Liver (tissue), 9 donors: ENCODE results near the gene TECPR1. TPM values are rescaled to one million over a fixed set of nuclear protein-coding genes. Genes with fewer than 3 reads are reported as not detected.
A peak's percentile ranks its signal among the peaks of the same experiment; 100 is the strongest.

Source experiments
- DNase-seq: peaks from one replicate; pipeline ENCODE4 v3.0.0-alpha.2; 2017; ENCODE audit warnings: low spot score
- H3K27ac ChIP-seq, 2 donors: one replicate each; pipeline ENCODE4 v1.7.0; 2013; ENCODE audit warnings: inconsistent platforms in 2 of 2, low read length in 2 of 2, control low read depth in 1 of 2, low read depth in 1 of 2, mild to moderate bottlenecking in 1 of 2
- H3K27me3 ChIP-seq, 4 donors: one replicate each; pipeline versions ENCODE4 v1.6.1 to v1.7.0; 2013; ENCODE audit warnings: low read length in 3 of 4, inconsistent platforms in 1 of 4, mild to moderate bottlenecking in 1 of 4, moderate library complexity in 1 of 4; ENCODE audit not compliant: control insufficient read depth in 4 of 4, insufficient read depth in 4 of 4
- H3K36me3 ChIP-seq, 4 donors: one replicate each; pipeline versions ENCODE4 v1.6.1 to v1.7.0; 2013; ENCODE audit warnings: low read length in 3 of 4, mild to moderate bottlenecking in 3 of 4, low read depth in 1 of 4, moderate library complexity in 1 of 4; ENCODE audit not compliant: control insufficient read depth in 4 of 4, insufficient read depth in 3 of 4
- H3K4me1 ChIP-seq, 4 donors: one replicate each; pipeline versions ENCODE4 v1.6.1 to v1.7.0; 2013; ENCODE audit warnings: low read length in 3 of 4, mild to moderate bottlenecking in 3 of 4, moderate library complexity in 1 of 4; ENCODE audit not compliant: control insufficient read depth in 4 of 4, insufficient read depth in 4 of 4
- H3K4me3 ChIP-seq, 3 donors: one replicate each; pipeline versions ENCODE4 v1.6.1 to v1.7.0; 2013; ENCODE audit warnings: low read length in 3 of 3, control low read depth in 1 of 3, low read depth in 1 of 3, mild to moderate bottlenecking in 1 of 3
- H3K9ac ChIP-seq, 2 donors: one replicate each; pipeline ENCODE4 v1.7.0; 2013; ENCODE audit warnings: low read length in 2 of 2, mild to moderate bottlenecking in 2 of 2, moderate library complexity in 2 of 2, control low read depth in 1 of 2, low read depth in 1 of 2
- H3K9me3 ChIP-seq, 4 donors: one replicate each; pipeline versions ENCODE4 v1.6.1 to v1.7.0; 2013; ENCODE audit warnings: low read length in 3 of 4; ENCODE audit not compliant: control insufficient read depth in 4 of 4
- ATF3 ChIP-seq: IDR thresholded peaks from 2 replicates; pipeline ENCODE4 v1.6.1; 2016; ENCODE audit warnings: antibody characterized with exemption
- CTCF ChIP-seq: fragments of 150-350 bp; IDR thresholded peaks from 2 replicates; pipeline ENCODE4 v1.5.1; 2017; ENCODE audit warnings: improper control_type of control experiment, low read depth, low read length; ENCODE audit not compliant: missing input control
- EGR1 ChIP-seq, 2 donors: IDR thresholded peaks; 2 replicates each; pipeline ENCODE4 v1.6.1; 2016 to 2018; ENCODE audit warnings: antibody characterized with exemption in 2 of 2, low read depth in 2 of 2
- FOXA1 ChIP-seq: IDR thresholded peaks from 2 replicates; pipeline ENCODE4 v1.6.1; 2016; ENCODE audit warnings: antibody characterized with exemption
- FOXA2 ChIP-seq: IDR thresholded peaks from 2 replicates; pipeline ENCODE4 v1.6.1; 2016; ENCODE audit warnings: antibody characterized with exemption
- HNF4A ChIP-seq, 2 donors: conservative IDR thresholded peaks; 2 replicates each; pipeline ENCODE4 v1.6.1; 2016; ENCODE audit warnings: antibody characterized with exemption in 2 of 2, mild to moderate bottlenecking in 2 of 2
- JUND ChIP-seq, 2 donors: IDR thresholded peaks; 2 replicates each; pipeline ENCODE4 v1.6.1; 2016; ENCODE audit warnings: antibody characterized with exemption in 2 of 2
- MAX ChIP-seq: IDR thresholded peaks from 2 replicates; pipeline ENCODE4 v1.6.1; 2016; ENCODE audit warnings: antibody characterized with exemption
- RAD21 ChIP-seq, 2 donors: IDR thresholded peaks; 2 replicates each; pipeline ENCODE4 v1.6.1; 2016; ENCODE audit warnings: antibody characterized with exemption in 2 of 2, mild to moderate bottlenecking in 2 of 2
- REST ChIP-seq: IDR thresholded peaks from 2 replicates; pipeline ENCODE4 v1.6.1; 2016; ENCODE audit warnings: antibody characterized with exemption, mild to moderate bottlenecking
- RXRA ChIP-seq, 2 donors: IDR thresholded peaks; 2 replicates each; pipeline ENCODE4 v1.6.1; 2017 to 2018; ENCODE audit warnings: antibody characterized with exemption in 2 of 2, mild to moderate bottlenecking in 1 of 2
- SP1 ChIP-seq: IDR thresholded peaks from 2 replicates; pipeline ENCODE4 v1.6.1; 2018; ENCODE audit warnings: antibody characterized with exemption, mild to moderate bottlenecking
- TAF1 ChIP-seq: conservative IDR thresholded peaks from 2 replicates; pipeline ENCODE4 v1.6.1; 2016; ENCODE audit warnings: antibody characterized with exemption, mild to moderate bottlenecking
- ZBTB33 ChIP-seq: IDR thresholded peaks from 2 replicates; pipeline ENCODE4 v1.6.1; 2016; ENCODE audit warnings: antibody characterized with exemption
- WGBS: extraction: QIAGEN DNeasy Blood & Tissue Kit; methylation state at CpG from one replicate; pipeline ENCODE4 v1.1.7; 2013; 5-methylcytosine and 5-hydroxymethylcytosine counted together
- polyA plus RNA-seq, 2 donors: library from polyadenylated mRNA; stranded (reverse) in 1 of 2; unstranded in 1 of 2; fragments of 200-250 nt in 1 of 2; fragments of >200 nt in 1 of 2; fragmentation: Nextera tagmentation in 1 of 2; extraction: Ambion mirVana in 1 of 2; gene quantifications; one replicate each; pipeline versions ENCODE4 v1.2.1 to v1.2.3, GENCODE V29; 2013 to 2015
- total RNA-seq, 2 donors: library from RNA; depleted of rRNA; stranded (reverse); fragments of >200 nt; gene quantifications; one replicate each; pipeline ENCODE4 v1.2.3, GENCODE V29; 2014
- donor health status: healthy.
- donor health status: healthy.
- donor health status: healthy.
- donor health status: healthy.
- donor health status: healthy.

Gene TECPR1
- total and polyA plus RNA-seq, 4 donors = 3.3 to 16.3 (median 7.8) TPM

GRCh38 chr7:98212532-98213041 lies 39.4 kb downstream of the TECPR1 start (continued):
- no peak for TF ChIP-seq REST

- WGBS = 73% methylated on average over 49 of the region's 49 CpGs
- Histone ChIP-seq H3K36me3 (peaks cover 2 to 4% (median 3%) of the 10 kb centered on the region in 4 donors), H3K4me1 (peaks cover 0 to 7% (median 0%) of the 10 kb centered on the region in 4 donors), H3K4me3 (peak overlapping the region in 1 of 3 donors; percentile 72), H3K9ac (no peak overlapping the region), H3K9me3 (no peaks in the 10 kb centered on the region), H3K27me3 (no peaks in the 10 kb centered on the region), H3K27ac (peak overlapping the region in 1 of 2 donors; percentile 46)
- TF ChIP-seq HNF4A (conservative IDR thresholded peaks at IDR 0.05) = peak; percentile 21 to 60
- peak; percentile 59 to 80 for TF ChIP-seq RXRA (IDR thresholded peaks at IDR 0.05)
- TF ChIP-seq FOXA1 = no peak
- TF ChIP-seq EGR1 (IDR thresholded peaks at IDR 0.05; ENCODE audit: low read depth in 2 of 2) = peak in 1 of 2 donors; percentile 10
- TF ChIP-seq JUND (IDR thresholded peaks at IDR 0.05) = peak; percentile 32 to 77
- peak; percentile 53 for DNase-seq
These were observed 40.1 kb downstream of the TECPR1 start for GRCh38 chr7:98211676-98212531.

- Histone ChIP-seq H3K9ac (no peak within 1 kb of the TSS), H3K9me3 (no peaks in the 10 kb centered on the region), H3K4me1 (peaks cover 0 to 7% (median 0%) of the 10 kb centered on the region in 4 donors), H3K36me3 (peaks cover 2 to 10% (median 7%) of the 10 kb centered on the region in 4 donors), H3K4me3 (peak within 1 kb of the TSS in 1 of 3 donors; percentile 72), H3K27ac (peak within 1 kb of the TSS in 1 of 2 donors; percentile 46), H3K27me3 (no peaks in the 10 kb centered on the region)
- WGBS = 3% methylated on average over 44 of the region's 45 CpGs
- DNase-seq = peak; percentile 62
- TF ChIP-seq REST (no peak), RAD21 (IDR thresholded peaks at IDR 0.05) (no peak), ATF3 (no peak), ZBTB33 (no peak), JUND (IDR thresholded peaks at IDR 0.05) (no peak), RXRA (IDR thresholded peaks at IDR 0.05) (no peak), CTCF (no peak), SP1 (no peak), FOXA2 (no peak), HNF4A (conservative IDR thresholded peaks at IDR 0.05) (no peak), MAX (no peak), TAF1 (no peak)
These were observed 40.8 kb downstream of the TECPR1 start, which contains the start of gene BHLHA15 for GRCh38 chr7:98211221-98211675. Gene BHLHA15 (plus strand): TSS chr7:98211439. CDS start chr7:98212310, 871 bp downstream.
